Neutrophil (primary cell): Measurements from ENCODE around the gene HUWE1.

Experiments
- H3K27ac ChIP-seq: fragments of 200-600 bp; sonication (generic); 2 replicates; pipeline ENCODE4 v1.5.1; 2016; ENCODE audit warnings: mild to moderate bottlenecking, moderate library complexity
- H3K27me3 ChIP-seq: fragments of 200-600 bp; sonication (generic); 2 replicates; pipeline ENCODE4 v1.6.0; 2016; ENCODE audit warnings: mild to moderate bottlenecking
- H3K36me3 ChIP-seq: fragments of 200-600 bp; sonication (generic); 2 replicates; pipeline ENCODE4 v1.5.1; 2017
- H3K4me1 ChIP-seq, 2 experiments: fragments of 200-600 bp in 1 of 2; sonication (generic) in 1 of 2; 1 replicate in 1 of 2; 2 replicates in 1 of 2; pipeline versions ENCODE4 v1.5.1 to v1.6.1; 2013 to 2016; ENCODE audit warnings: low read depth in 1 of 2, low read length in 1 of 2, mild to moderate bottlenecking in 1 of 2, moderate library complexity in 1 of 2; ENCODE audit not compliant: control insufficient read depth in 1 of 2, insufficient read depth in 1 of 2
- H3K4me3 ChIP-seq, 2 experiments: fragments of 200-600 bp in 1 of 2; sonication (generic) in 1 of 2; 1 replicate in 1 of 2; 2 replicates in 1 of 2; pipeline ENCODE4 v1.5.1; 2013 to 2016; ENCODE audit warnings: low read depth in 1 of 2, low read length in 1 of 2, mild to moderate bottlenecking in 1 of 2, moderate library complexity in 1 of 2
- H3K9me3 ChIP-seq: fragments of 200-600 bp; sonication (generic); 2 replicates; pipeline ENCODE4 v1.5.1; 2016
- TF ChIP-seq, protein P1 (sequence below): fragments of 200-600 bp; sonication (generic); IDR thresholded peaks from 2 replicates; pipeline ENCODE4 v1.5.1; 2016; ENCODE audit warnings: antibody characterized with exemption

Gene HUWE1

DNA sequence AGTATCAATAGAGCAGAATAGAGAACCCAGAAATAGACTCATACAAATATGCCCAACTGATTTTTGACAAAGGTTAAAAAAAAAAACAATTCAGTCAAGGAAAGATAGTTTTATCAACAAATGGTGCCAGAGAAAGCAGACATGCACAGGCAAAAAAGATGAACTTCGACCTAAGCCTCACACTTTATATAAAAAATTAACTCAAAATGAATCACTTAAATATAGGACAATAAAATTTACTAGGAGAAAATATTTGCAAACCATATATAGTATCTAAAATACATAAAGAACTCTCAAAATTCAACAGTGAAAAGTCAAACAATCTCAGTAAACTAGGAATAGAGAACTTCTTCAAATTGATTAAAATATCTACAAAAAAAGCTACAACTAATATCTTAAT is 29.7 kb downstream of the HUWE1 start:
- Histone ChIP-seq H3K4me1 (no peaks in the 10 kb centered on the region), H3K27me3 (no peaks in the 10 kb centered on the region), H3K27ac (no peak overlapping the region), H3K36me3 (peaks cover 8% of the 10 kb centered on the region), H3K4me3 (no peak overlapping the region), H3K9me3 (no peaks in the 10 kb centered on the region)
- TF ChIP-seq, protein P1, sequence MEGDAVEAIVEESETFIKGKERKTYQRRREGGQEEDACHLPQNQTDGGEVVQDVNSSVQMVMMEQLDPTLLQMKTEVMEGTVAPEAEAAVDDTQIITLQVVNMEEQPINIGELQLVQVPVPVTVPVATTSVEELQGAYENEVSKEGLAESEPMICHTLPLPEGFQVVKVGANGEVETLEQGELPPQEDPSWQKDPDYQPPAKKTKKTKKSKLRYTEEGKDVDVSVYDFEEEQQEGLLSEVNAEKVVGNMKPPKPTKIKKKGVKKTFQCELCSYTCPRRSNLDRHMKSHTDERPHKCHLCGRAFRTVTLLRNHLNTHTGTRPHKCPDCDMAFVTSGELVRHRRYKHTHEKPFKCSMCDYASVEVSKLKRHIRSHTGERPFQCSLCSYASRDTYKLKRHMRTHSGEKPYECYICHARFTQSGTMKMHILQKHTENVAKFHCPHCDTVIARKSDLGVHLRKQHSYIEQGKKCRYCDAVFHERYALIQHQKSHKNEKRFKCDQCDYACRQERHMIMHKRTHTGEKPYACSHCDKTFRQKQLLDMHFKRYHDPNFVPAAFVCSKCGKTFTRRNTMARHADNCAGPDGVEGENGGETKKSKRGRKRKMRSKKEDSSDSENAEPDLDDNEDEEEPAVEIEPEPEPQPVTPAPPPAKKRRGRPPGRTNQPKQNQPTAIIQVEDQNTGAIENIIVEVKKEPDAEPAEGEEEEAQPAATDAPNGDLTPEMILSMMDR, result no peak

DNA sequence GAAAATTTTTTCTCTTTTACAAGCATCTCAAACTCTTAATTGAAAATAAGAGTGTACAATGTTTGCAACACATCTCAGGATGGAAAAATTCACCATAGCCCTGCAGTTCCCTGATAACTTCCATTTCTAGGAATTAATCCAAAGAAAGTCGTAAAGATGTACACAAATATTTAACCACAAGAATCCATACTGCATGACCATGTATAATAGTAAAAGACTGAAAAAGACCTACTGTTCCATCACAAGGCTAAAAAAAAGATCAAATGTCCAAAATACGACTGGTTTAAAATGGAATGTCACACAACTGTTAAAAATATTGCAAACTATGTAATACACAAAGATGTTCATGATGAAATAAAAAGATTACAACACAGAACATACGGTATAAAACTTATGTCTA is 32.1 kb downstream of the HUWE1 start:
- H3K9me3 ChIP-seq, result no peaks in the 10 kb centered on the region
- peaks cover 8% of the 10 kb centered on the region for H3K36me3 ChIP-seq

DNA sequence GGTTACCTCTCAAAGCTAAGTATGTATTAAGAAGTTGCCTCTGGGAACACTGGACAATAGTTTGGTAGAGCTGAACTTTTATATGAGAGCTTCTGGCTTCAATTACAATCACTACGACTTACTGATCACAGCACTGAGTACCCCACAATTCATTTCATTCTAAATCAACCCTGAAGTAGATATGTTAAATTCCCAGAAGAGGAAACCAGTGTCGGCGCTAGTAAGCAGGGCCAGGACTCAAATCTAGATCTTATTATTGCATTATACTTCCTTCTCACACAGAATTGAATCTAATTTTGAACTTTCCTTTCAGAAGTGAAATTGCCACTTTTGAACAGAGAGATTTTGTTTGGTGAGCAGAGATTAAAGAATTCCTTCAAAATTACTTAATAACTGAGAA is 41.8 kb downstream of the HUWE1 start:
- Histone ChIP-seq H3K27me3 (no peaks in the 10 kb centered on the region), H3K9me3 (no peaks in the 10 kb centered on the region), H3K27ac (no peak overlapping the region), H3K36me3 (peaks cover 65% of the 10 kb centered on the region), H3K4me1 (no peaks in the 10 kb centered on the region), H3K4me3 (no peak overlapping the region)
- TF ChIP-seq, protein P1, result no peak

More for the DNA sequence above, 32.1 kb downstream of the HUWE1 start:
- H3K4me1 ChIP-seq, result no peaks in the 10 kb centered on the region
- no peak overlapping the region for H3K4me3 ChIP-seq
- TF ChIP-seq, protein P1, result no peak
- no peaks in the 10 kb centered on the region for H3K27me3 ChIP-seq
- no peak overlapping the region for H3K27ac ChIP-seq

DNA sequence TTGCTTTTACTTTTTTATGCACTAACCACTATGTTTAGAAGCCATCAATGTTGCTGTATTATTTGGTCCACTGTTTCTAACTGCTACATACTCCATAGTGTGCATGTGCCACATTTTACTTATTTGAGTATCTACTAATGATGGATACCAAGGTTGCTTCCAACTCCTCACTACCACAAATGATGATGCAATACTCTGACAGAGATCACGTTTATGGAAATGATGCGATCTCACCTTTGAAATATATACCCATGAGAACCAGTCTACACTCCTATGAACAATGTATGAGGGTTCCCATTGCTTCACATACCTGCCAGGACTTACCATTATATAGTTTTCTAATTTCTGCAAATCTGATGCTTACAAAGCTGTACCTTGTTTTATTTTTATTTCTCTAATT is 44.2 kb downstream of the HUWE1 start:
- TF ChIP-seq, protein P1, result no peak
- H3K27me3 ChIP-seq, result no peaks in the 10 kb centered on the region
- peaks cover 52% of the 10 kb centered on the region for H3K36me3 ChIP-seq
- H3K27ac ChIP-seq, result no peak overlapping the region
- no peaks in the 10 kb centered on the region for H3K4me1 ChIP-seq
- H3K9me3 ChIP-seq, result no peaks in the 10 kb centered on the region
- no peak overlapping the region for H3K4me3 ChIP-seq

DNA sequence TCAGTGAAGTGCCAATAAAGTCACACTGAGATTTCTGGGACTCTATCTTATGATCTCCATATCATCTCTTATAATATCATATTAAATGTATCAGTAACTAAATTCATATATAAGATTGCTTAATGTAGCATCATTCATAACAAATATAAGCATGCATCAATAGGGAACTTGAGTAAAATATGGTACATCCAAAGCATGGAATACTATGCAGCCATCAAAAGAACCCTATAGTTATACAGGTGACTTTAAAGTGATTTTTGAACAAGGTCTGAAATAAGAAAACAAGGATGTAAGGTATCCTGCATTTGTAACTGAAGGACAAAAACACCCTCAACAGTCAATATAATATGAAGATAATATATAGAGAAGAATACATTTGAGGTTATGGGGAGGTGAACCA is 47.3 kb downstream of the HUWE1 start:
- no peaks in the 10 kb centered on the region for H3K27me3 ChIP-seq

More for the DNA sequence above, 47.3 kb downstream of the HUWE1 start:
- TF ChIP-seq, protein P1, result no peak
- H3K27ac ChIP-seq, result no peak overlapping the region
- no peaks in the 10 kb centered on the region for H3K4me1 ChIP-seq
- no peak overlapping the region for H3K4me3 ChIP-seq
- no peaks in the 10 kb centered on the region for H3K9me3 ChIP-seq
- peaks cover 27% of the 10 kb centered on the region for H3K36me3 ChIP-seq
